ENCODE data around the gene CCDC88B. TPM values are rescaled to one million over a fixed set of nuclear protein-coding genes. Genes with fewer than 3 reads are reported as not detected.

CCDC88B gene
- total RNA-seq, 2 experiments from 2014 or later = 107 to 112 TPM

DNA sequence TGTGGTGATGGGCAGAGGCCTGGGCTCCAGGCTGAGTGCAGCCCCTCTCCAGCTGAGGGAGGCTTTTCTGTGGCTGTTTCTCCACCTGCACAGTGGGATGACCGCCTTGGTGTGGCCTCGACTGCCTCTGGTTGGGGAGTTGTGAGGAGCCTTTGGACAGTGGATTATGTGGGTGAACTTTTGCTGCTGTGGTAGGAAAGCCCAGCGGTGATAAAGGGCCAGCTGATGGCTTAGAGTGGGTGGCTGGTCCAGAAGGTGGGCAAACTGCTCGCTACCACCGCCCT is 36.0 kb upstream of the CCDC88B start:
- Mint-ChIP-seq H3K27me3 (peaks cover 37% of the 10 kb centered on the region), H3K4me1 (ENCODE audit: low read depth) (peaks cover 42% of the 10 kb centered on the region), H3K4me3 (peak overlapping the region; percentile 98), H3K9me3 (no peaks in the 10 kb centered on the region), H3K27ac (peak overlapping the region; percentile 96), H3K36me3 (ENCODE audit: low read depth) (peaks cover 7% of the 10 kb centered on the region)
- Histone ChIP-seq H3K4me3 (ENCODE audit: low read length) (peak overlapping the region; percentile 92), H3K4me1 (ENCODE audit: insufficient read depth, low read length) (peaks cover 60% of the 10 kb centered on the region), H3K27ac (ENCODE audit: low read depth in 1 of 2, low read length in 2 of 2) (peak overlapping the region; percentile 84 to 93), H3K27me3 (ENCODE audit: control insufficient read depth in 1 of 2, insufficient read depth in 2 of 2, low read length in 2 of 2) (peaks cover 30 to 31% of the 10 kb centered on the region in 2 experiments), H3K9me3 (ENCODE audit: control insufficient read depth in 1 of 2, insufficient read depth in 1 of 2, low read length in 2 of 2) (peaks cover 0 to 20% of the 10 kb centered on the region in 2 experiments), H3K36me3 (ENCODE audit: insufficient read depth, low read length) (peaks cover 5% of the 10 kb centered on the region)
- POLR2A ChIA-PET = interaction anchor here (0.7 to 7.6 kb wide), 14 partner anchors 13 to 1576 kb away, joined by 3 to 105 read pairs (median 8); partner anchors contain the start of genes BAD, FERMT3, FKBP2 and GPR137
- DNase-seq = no peak
- no peak for ATAC-seq (ENCODE audit: poor library complexity)
- no peak for TF ChIP-seq CTCF (IDR thresholded peaks at IDR 0.05)
- CTCF ChIA-PET = interaction anchor here (0.6 to 6.0 kb wide), 16 partner anchors 14 to 443 kb away, joined by 3 to 123 read pairs (median 8); partner anchors contain the start of genes BAD, FERMT3, GPR137 and NUDT22
- intact Hi-C loops (cut with DNase I, micrococcal nuclease) = loop anchor here (1.0 to 10.0 kb wide), 10 partner anchors 19 to 467 kb away; partner anchors contain the start of genes FKBP2 (in 1 of the 2), GPR137 (in 1 of the 2), MARK2 (in 1 of the 2) and PLCB3 (in 1 of the 2)

GRCh38 chr11:64304316-64305072 is 35.5 kb upstream of the CCDC88B start:
- Mint-ChIP-seq H3K36me3 (ENCODE audit: low read depth) (peaks cover 7% of the 10 kb centered on the region), H3K9me3 (no peaks in the 10 kb centered on the region), H3K27ac (peak overlapping the region; percentile 96), H3K27me3 (peaks cover 34% of the 10 kb centered on the region), H3K4me1 (ENCODE audit: low read depth) (peaks cover 42% of the 10 kb centered on the region), H3K4me3 (peak overlapping the region; percentile 98)
- ChIA-PET CTCF (interaction anchor here (0.6 to 6.0 kb wide), 30 partner anchors 13 to 1448 kb away, joined by 3 to 123 read pairs (median 5); partner anchors contain the start of genes BAD, CCDC88B, FERMT3 and GPR137), POLR2A (interaction anchor here (0.7 to 7.6 kb wide), 15 partner anchors 12 to 119 kb away, joined by 3 to 105 read pairs (median 8); partner anchors contain the start of genes BAD, CCDC88B, FERMT3 and FKBP2)
- Histone ChIP-seq H3K36me3 (ENCODE audit: insufficient read depth, low read length) (peaks cover 5% of the 10 kb centered on the region), H3K4me1 (ENCODE audit: insufficient read depth, low read length) (peaks cover 55% of the 10 kb centered on the region), H3K27me3 (ENCODE audit: control insufficient read depth in 1 of 2, insufficient read depth in 2 of 2, low read length in 2 of 2) (peaks cover 25 to 26% of the 10 kb centered on the region in 2 experiments), H3K9me3 (ENCODE audit: control insufficient read depth in 1 of 2, insufficient read depth in 1 of 2, low read length in 2 of 2) (peaks cover 0 to 20% of the 10 kb centered on the region in 2 experiments), H3K4me3 (ENCODE audit: low read length) (peak overlapping the region; percentile 92), H3K27ac (ENCODE audit: low read depth in 1 of 2, low read length in 2 of 2) (peak overlapping the region; percentile 84 to 93)
- intact Hi-C loops (cut with DNase I, micrococcal nuclease) = loop anchor here (1.0 to 10.0 kb wide), 13 partner anchors 13 to 467 kb away; partner anchors contain the start of genes CCDC88B (in 2 of the 2), FKBP2 (in 1 of the 2), GPR137 (in 1 of the 2) and MARK2 (in 1 of the 2)
- peak; percentile 88 to 98 (median 94) for DNase-seq
- peak; percentile 27 for ATAC-seq (ENCODE audit: poor library complexity)
- TF ChIP-seq CTCF (IDR thresholded peaks at IDR 0.05) = peak; percentile 92

- peak within 1 kb of the TSS; percentile 84 to 93 for H3K27ac ChIP-seq (ENCODE audit: low read depth in 1 of 2, low read length in 2 of 2)
- H3K4me1 Mint-ChIP-seq (ENCODE audit: low read depth) = peaks cover 35% of the 10 kb centered on the region
- peaks cover 27% of the 10 kb centered on the region for H3K27me3 Mint-ChIP-seq
- peaks cover 7% of the 10 kb centered on the region for H3K36me3 Mint-ChIP-seq (ENCODE audit: low read depth)
- H3K27ac Mint-ChIP-seq = peak within 1 kb of the TSS; percentile 96
- H3K36me3 ChIP-seq (ENCODE audit: insufficient read depth, low read length) = peaks cover 5% of the 10 kb centered on the region
- ATAC-seq (ENCODE audit: poor library complexity) (peak; percentile 77), DNase-seq (peak; percentile 98 to 100 (median 100))
- H3K27me3 ChIP-seq (ENCODE audit: control insufficient read depth in 1 of 2, insufficient read depth in 2 of 2, low read length in 2 of 2) = peaks cover 19% of the 10 kb centered on the region in 2 experiments
- H3K9me3 ChIP-seq (ENCODE audit: control insufficient read depth in 1 of 2, insufficient read depth in 1 of 2, low read length in 2 of 2) = peaks cover 0 to 13% of the 10 kb centered on the region in 2 experiments
- H3K9me3 Mint-ChIP-seq = no peaks in the 10 kb centered on the region
- intact Hi-C loops (cut with DNase I, micrococcal nuclease) = loop anchor here (1.0 to 10.0 kb wide), 8 partner anchors 12 to 310 kb away; partner anchors contain the start of genes CCDC88B (in 2 of the 2), FKBP2 (in 1 of the 2), PLCB3 (in 1 of the 2) and TRMT112 (in 1 of the 2)
- peaks cover 48% of the 10 kb centered on the region for H3K4me1 ChIP-seq (ENCODE audit: insufficient read depth, low read length)
- TF ChIP-seq CTCF (IDR thresholded peaks at IDR 0.05) = no peak
- ChIA-PET POLR2A (interaction anchor here (0.7 to 7.6 kb wide), 9 partner anchors 12 to 119 kb away, joined by 3 to 105 read pairs (median 17); partner anchors contain the start of genes BAD, CCDC88B, FERMT3 and GPR137), CTCF (interaction anchor here (0.7 to 6.0 kb wide), 20 partner anchors 12 to 119 kb away, joined by 3 to 123 read pairs (median 6); partner anchors contain the start of genes BAD, FERMT3, GPR137 and NUDT22)
- H3K4me3 ChIP-seq (ENCODE audit: low read length) = peak within 1 kb of the TSS; percentile 92
- H3K4me3 Mint-ChIP-seq = peak within 1 kb of the TSS; percentile 98
These were observed 34.8 kb upstream of the CCDC88B start, which contains the start of gene ESRRA for GRCh38 chr11:64305075-64305690. Gene ESRRA, plus strand, starts transcription at chr11:64305524. Its CDS starts 1,656 bp downstream, at chr11:64307180.
